GM18499 (cell line): ENCODE results near the gene TMEM204.

Experiments used
- ATAC-seq: cut with Tn5 transposase; IDR thresholded peaks from one replicate; pipeline ENCODE4 v1.9.1; 2021; ENCODE audit warnings: moderate number of reproducible peaks; ENCODE audit not compliant: insufficient read depth, unreplicated experiment

Gene TMEM204

DNA sequence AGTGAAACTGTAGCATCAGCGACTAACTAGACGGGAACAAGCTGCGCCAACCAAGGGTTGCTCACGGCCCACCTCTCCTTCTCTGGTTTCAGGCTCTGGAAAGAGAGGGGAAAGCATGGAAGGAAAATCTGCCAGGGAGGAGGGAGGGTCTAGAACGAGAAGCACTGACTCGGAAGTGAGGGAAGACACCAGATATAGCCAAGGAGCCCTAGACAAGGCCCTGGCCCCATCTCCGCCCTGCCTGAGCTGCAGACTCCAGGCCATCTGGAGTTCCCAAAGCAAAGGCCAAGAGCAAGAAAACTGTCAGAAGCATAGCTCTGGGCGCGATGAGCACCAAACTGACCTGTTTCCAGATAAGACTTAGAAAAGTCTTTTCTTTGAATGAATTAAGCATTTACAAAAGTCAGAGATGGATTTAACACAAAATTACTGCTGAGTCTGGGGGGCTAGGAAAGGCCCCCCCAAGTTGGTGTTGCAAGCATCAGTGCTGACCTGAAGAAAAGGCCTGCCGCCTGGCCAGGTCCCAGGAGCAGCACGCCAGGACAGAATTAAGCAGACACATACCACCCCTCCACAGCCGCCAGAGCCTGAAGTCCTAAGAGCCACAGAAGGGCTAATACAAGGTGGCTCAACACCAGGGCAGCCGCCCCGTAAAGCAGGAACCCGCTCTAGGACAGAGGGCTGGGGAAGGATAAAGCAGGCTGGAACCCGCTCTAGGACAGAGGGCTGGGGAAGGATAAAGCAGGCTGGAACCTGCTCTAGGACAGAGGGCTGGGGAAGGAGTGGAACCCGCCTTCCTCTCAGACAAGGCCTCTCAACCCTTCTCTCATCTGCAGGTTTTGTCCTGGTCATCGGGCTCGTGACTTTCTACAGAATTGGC is 20.7 kb downstream of the TMEM204 start:
- no peak for ATAC-seq

- ATAC-seq, result no peak
These were observed 21.5 kb downstream of the TMEM204 start for GRCh38 chr16:1554826-1555445.

DNA sequence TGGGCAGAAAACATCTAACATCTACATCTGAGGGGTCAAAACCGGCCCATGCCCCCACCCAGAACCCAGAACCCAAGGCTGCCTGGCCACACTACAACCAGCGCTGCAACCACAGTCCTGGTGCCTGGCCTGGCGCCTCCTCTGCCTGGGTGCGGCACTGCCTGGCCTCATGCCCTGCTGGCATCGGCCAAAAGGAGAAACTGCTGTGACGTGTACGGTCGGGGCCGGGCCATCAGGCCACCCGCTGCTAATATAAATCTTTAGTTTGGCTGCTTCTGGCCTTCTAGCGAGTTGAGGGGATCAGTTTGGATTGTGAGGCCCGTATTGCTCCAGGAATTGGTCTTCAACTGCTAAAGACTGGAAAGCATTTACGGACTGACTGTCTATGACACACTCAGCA is 22.8 kb downstream of the TMEM204 start:
- no peak for ATAC-seq

DNA sequence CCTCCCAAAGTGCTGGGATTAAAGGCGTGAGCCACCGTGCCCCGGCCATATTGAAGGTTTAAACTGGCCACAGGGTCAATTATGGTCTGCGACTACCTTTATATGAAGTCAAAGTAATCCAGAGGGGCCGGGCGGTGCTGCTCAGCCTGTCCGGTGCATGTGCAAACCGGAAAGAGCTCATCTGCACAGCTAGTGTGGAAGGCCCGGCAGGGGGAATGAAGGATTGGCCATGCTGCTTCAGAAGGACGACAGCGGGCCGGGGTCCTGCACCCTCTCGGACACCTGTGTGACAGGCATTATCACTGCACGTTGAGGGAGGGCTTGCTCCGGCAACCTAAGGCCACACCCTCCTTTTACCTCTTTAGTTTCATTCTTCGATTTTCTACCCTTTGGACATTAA is 23.6 kb downstream of the TMEM204 start:
- ATAC-seq, result no peak

DNA sequence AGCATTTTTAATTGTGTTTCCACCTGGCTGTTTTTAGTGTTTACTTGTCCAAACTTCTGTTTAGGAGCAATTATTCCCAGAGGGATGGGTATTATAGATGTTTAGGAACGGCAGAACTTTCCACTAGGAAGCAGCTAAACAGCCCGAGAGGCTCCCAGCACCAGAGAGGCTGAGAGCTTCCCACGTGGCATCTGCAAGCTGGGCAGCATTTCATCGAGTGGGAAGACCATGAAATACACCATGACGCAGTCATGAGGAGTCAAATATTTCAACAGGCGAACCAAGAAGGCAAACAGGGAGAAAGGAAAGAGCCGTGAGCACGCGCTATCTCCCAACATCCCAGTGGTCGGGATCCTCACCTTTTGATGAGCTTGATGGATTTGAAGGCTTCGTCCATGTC is 24.1 kb downstream of the TMEM204 start:
- no peak for ATAC-seq

- no peak for ATAC-seq
These were observed 26.0 kb downstream of the TMEM204 start for GRCh38 chr16:1559446-1559975.

DNA sequence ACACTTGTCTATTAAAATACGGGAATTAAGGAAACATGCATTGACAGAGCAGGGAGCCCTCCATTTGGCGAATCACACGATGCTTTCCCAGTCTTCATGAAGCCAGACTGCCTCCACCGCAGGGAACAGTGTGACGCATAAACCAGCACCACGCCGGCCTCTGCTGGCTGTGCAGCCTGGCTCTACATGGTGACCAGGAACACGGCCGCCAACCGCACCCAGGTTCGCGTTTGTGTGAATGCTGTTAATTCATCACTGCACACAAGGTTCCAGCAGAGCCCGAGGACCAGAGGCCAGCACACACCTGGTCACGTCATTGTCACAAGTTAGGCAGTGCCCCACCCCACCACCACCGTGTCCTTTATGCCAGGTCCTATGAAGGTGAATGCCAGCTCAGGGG is 26.7 kb downstream of the TMEM204 start:
- ATAC-seq, result no peak

- ATAC-seq, result no peak
These were observed 27.4 kb downstream of the TMEM204 start for GRCh38 chr16:1560866-1561265.

GRCh38 chr16:1561266-1561665 is 27.8 kb downstream of the TMEM204 start:
- ATAC-seq, result no peak

DNA sequence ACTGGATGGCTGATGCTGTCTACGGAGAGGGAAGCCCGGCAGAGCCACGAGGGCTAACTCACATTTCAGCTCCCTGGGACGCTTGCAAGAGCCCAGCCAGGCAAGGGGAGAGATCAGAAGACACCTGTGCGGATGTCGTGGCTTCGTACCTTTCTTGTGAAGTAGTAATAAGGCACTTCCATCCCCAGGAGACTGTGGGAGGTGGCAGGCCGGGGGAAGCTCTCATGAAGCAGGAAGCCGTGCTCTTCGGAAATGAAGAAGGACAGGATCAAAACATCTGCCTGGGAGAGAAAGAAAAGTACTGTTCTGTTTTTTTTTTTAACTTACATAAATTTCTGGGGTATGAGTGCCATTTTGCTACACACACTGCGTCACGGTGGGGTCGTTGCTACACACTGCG is 28.4 kb downstream of the TMEM204 start:
- no peak for ATAC-seq

DNA sequence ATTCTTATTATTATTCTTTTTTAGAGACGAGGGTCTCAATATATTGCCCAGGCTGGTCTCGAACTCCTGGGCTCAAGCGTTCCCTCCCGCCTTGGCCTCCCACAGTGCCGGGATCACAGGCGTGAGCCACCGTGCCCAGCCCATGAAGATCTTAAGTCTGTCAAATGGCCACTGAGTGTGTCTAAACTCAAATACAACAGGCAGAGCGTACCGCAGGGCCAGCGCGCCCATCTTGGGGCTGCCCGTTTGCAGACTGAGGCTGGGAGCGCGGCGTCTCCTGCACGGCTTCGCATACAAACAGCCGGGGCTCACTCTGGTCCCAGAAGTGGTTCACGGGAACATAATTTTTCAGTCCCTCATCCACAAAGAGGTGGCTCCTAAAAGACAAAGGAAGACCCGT is 30.3 kb downstream of the TMEM204 start:
- no peak for ATAC-seq

DNA sequence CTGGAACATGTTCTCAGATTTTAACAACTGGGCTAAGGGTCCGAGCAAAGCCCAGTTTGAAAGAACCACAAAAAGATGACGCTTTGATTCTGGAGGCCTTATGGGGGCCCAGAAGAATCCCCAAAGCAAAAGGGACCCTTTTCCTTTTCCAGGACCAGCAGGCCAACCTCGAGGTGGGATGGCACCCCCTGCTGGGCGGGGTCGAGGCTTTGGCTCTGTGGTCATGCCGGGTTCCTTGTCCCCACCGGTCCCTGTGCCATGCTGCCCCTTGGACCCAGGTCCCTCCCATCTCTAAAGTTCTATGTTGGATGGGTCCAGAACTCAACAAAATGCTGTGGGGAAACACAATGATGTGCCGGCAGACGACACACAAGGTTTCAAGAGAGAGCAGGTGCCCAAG is 30.9 kb downstream of the TMEM204 start:
- ATAC-seq, result no peak

GRCh38 chr16:1565083-1565805 is 31.8 kb downstream of the TMEM204 start:
- no peak for ATAC-seq

GRCh38 chr16:1567988-1568387 is 34.5 kb downstream of the TMEM204 start:
- no peak for ATAC-seq

DNA sequence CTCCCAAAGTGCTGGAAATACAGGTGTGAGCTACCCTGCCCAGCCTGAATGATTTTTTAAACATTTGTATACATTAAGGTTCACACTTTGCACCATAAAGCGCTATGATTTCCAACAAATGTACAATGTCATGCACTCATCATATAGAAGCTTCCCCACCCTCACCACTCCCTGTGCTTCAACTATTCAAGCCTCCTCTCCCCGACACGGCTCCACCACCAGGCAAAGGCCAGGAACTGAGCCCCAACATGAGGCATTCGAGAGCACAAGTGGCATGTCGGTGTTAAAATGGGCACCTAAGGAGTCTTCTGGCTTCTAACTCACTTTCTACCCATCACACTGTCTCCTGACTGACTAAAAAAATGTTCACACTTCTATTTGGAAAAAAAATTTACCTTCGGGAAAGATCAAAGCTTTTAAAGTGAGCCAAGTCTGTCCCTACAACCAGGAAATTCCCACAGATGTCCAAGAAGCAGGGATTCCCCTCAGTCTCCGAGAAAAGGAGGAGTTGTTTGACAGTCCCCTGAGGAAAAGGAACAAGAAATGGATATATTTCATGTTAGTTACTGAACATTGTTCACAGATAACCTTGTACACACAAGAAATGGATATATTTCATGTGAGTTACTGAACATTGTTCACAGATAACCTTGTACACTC is 37.7 kb downstream of the TMEM204 start:
- no peak for ATAC-seq

DNA sequence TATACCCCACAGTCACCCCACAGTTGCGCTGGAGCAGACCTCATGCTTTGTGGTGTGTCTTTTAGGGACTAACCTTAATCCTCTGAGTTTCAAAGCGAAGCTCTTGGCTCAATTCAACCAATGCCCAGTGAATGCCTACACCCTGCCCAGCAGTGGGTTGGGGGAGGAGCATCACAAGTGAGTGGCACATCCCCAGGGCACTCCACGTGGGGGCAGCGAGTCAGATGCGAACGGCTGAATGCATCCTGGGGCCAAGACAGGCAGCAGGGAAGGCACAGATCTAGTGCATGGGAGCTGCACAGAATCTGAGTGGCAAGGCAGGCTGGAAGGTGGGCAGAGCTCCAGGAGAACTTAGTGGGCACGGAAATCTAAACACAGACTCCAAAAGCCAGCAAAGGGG is 39.2 kb downstream of the TMEM204 start:
- ATAC-seq, result no peak

- no peak for ATAC-seq
These were observed 39.8 kb downstream of the TMEM204 start for GRCh38 chr16:1573301-1573700.

GRCh38 chr16:1575578-1575977 is 42.1 kb downstream of the TMEM204 start:
- ATAC-seq, result no peak

- no peak for ATAC-seq
These were observed 45.7 kb downstream of the TMEM204 start for GRCh38 chr16:1579214-1579613.

DNA sequence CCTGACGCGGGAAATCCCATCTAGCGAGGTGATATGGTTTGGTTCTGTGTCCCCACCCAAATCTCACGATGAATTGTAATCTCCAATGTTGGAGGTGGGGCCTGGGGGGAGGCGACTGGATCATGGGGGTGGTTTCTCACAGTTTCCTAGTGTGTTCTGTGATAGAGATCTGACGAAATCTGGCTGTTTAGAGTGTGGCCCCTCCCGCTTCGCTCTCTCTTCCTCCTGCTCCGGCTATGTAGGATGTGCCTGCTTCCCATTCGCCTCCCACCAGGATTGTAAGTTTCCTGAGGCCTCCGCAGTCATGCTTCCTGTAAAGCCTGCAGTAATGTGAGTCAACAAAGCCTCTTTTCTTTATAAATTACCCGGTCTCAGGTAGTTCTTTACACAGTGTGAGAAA is 46.8 kb downstream of the TMEM204 start:
- ATAC-seq, result no peak

GRCh38 chr16:1580956-1581355 is 47.5 kb downstream of the TMEM204 start:
- no peak for ATAC-seq
